HG03159 (cell line): ENCODE results near the gene CCDC69.

ENCODE experiments used
- ATAC-seq: cut with Tn5 transposase; IDR thresholded peaks from one replicate; pipeline ENCODE4 v1.9.1; 2021; ENCODE audit warnings: mild to moderate bottlenecking, moderate library complexity; ENCODE audit not compliant: unreplicated experiment

The CCDC69 gene

GRCh38 chr5:151173711-151174611 lies 49.9 kb downstream of the CCDC69 start:
- no peak for ATAC-seq

GRCh38 chr5:151171529-151171928 lies 52.4 kb downstream of the CCDC69 start:
- no peak for ATAC-seq

GRCh38 chr5:151168602-151169344 lies 55.1 kb downstream of the CCDC69 start:
- ATAC-seq = no peak

GRCh38 chr5:151167022-151167421 lies 56.9 kb downstream of the CCDC69 start:
- no peak for ATAC-seq

GRCh38 chr5:151164687-151165392 lies 59.1 kb downstream of the CCDC69 start:
- peak; percentile 86 for ATAC-seq

- ATAC-seq = no peak
Measured at GRCh38 chr5:151162776-151163175, 61.1 kb downstream of the CCDC69 start.

- ATAC-seq = no peak
Measured at GRCh38 chr5:151159649-151160373, 64.1 kb downstream of the CCDC69 start.

GRCh38 chr5:151158287-151158661 lies 65.6 kb downstream of the CCDC69 start:
- no peak for ATAC-seq

GRCh38 chr5:151157426-151158286 lies 66.2 kb downstream of the CCDC69 start, which contains the start of gene ANXA6:
Gene ANXA6, minus strand, starts transcription at chr5:151157779. Its CDS starts 9,878 bp downstream, at chr5:151147901.
- ATAC-seq = peak; percentile 40

- peak; percentile 35 for ATAC-seq
Measured at GRCh38 chr5:151156507-151157420, 67.1 kb downstream of the CCDC69 start.

GRCh38 chr5:151155775-151156506 lies 68.0 kb downstream of the CCDC69 start:
- ATAC-seq = peak; percentile 27

GRCh38 chr5:151154931-151155774 lies 68.7 kb downstream of the CCDC69 start:
- ATAC-seq = peak; percentile 20

- ATAC-seq = no peak
Measured at GRCh38 chr5:151153766-151154272, 70.1 kb downstream of the CCDC69 start.

- no peak for ATAC-seq
Measured at GRCh38 chr5:151153300-151153699, 70.6 kb downstream of the CCDC69 start.

GRCh38 chr5:151151793-151152192 lies 72.1 kb downstream of the CCDC69 start:
- peak; percentile 35 for ATAC-seq

- ATAC-seq = no peak
Measured at GRCh38 chr5:151151263-151151660, 72.6 kb downstream of the CCDC69 start.
